ENCODE measurements around the gene CXCR4.

DNA sequence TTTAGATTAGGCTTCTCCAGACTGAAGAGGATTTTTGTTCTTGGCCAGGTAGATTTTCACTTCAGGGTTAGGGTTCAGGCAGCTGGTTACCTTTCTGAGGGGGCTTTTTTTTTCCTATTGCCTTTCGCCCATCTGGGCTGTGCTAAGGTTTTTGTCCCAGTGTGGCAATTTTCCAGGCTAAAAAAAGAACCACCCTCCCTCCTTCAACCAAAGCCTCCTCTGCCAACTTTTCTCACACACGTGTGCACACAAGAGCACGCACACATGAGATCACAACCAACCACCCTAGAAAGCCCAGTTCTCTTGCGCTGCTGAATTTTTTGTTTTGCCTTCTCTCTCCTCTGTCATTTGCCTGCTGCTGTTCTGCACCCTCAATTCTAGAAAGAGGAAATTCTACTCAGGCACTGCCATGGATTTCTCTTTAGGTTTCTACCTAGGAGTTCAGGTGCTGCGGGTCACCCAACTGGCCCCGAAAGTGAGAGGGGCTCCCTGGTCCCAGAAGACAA lies 8.5 kb upstream of the CXCR4 start:
- TF ChIP-seq, protein P1, sequence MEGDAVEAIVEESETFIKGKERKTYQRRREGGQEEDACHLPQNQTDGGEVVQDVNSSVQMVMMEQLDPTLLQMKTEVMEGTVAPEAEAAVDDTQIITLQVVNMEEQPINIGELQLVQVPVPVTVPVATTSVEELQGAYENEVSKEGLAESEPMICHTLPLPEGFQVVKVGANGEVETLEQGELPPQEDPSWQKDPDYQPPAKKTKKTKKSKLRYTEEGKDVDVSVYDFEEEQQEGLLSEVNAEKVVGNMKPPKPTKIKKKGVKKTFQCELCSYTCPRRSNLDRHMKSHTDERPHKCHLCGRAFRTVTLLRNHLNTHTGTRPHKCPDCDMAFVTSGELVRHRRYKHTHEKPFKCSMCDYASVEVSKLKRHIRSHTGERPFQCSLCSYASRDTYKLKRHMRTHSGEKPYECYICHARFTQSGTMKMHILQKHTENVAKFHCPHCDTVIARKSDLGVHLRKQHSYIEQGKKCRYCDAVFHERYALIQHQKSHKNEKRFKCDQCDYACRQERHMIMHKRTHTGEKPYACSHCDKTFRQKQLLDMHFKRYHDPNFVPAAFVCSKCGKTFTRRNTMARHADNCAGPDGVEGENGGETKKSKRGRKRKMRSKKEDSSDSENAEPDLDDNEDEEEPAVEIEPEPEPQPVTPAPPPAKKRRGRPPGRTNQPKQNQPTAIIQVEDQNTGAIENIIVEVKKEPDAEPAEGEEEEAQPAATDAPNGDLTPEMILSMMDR (IDR thresholded peaks at IDR 0.05; ENCODE audit: low read length): no peak
- no peak for TF ChIP-seq EZH2 (IDR thresholded peaks at IDR 0.05; ENCODE audit: borderline replicate concordance, low read length)
